GM19395 (cell line): ENCODE measurements around the gene HDGF.

Source experiments
- ATAC-seq: cut with Tn5 transposase; IDR thresholded peaks from one replicate; pipeline ENCODE4 v1.9.1; 2021; ENCODE audit warnings: mild to moderate bottlenecking, moderate library complexity; ENCODE audit not compliant: unreplicated experiment

HDGF gene

GRCh38 chr1:156747742-156748669 lies 3.5 kb downstream of the HDGF start:
- no peak for ATAC-seq

GRCh38 chr1:156746728-156747631 lies 4.5 kb downstream of the HDGF start:
- ATAC-seq = no peak

GRCh38 chr1:156746406-156746727 lies 5.1 kb downstream of the HDGF start:
- ATAC-seq = no peak

- no peak for ATAC-seq
Measured at GRCh38 chr1:156745881-156746280, 5.6 kb downstream of the HDGF start.

DNA sequence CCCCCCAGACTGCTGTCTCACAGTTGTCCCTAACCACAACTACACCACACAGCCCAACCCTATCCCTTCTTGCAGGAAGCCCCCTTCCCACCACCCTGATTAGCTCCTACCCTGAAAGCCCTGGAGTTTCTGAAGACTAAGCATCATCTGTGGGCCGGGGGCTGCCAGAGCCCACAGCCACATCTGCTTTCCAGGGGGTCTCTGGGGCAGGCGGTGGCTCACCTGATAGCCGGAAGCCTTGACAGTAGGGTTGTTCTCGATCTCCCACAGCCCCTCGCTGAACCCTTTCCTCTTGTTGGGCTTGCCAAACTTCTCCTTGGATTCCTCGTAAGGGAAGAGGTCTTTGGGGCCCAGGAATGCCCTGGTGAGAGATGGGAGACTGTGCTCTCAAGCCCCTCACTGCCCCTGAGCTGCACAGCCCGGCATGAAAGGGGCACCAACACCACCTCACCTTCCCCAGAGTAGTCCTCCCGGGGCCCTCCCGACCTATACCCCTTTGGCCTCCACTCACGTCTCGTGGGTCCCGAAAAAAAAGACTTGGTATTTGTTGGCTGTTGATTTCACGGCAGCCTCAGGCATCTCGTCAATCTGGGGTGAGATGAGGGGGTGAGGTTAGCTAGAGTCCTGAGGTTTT lies 6.6 kb downstream of the HDGF start:
- ATAC-seq = no peak

DNA sequence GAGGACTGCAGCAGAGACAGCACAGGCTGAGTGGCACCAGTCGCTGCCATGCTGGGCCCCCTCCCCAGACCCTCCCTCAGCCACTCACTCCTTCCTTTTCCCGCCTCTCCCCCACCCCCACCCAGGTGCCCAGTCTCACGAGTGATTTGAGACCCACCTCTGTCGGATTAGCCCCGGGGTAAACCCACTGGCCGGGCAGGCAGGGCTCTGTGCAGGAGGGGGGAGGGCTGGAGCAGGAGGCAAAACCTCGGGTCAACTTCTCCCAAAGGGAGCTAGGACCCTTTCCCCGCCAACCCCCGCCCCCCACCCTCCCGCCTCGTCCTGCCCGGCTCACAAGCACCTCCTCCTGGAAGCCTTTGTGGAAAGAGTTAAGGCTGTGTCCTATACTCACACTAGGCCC lies 7.1 kb downstream of the HDGF start:
- ATAC-seq = no peak

GRCh38 chr1:156743367-156744302 lies 7.8 kb downstream of the HDGF start:
- no peak for ATAC-seq

DNA sequence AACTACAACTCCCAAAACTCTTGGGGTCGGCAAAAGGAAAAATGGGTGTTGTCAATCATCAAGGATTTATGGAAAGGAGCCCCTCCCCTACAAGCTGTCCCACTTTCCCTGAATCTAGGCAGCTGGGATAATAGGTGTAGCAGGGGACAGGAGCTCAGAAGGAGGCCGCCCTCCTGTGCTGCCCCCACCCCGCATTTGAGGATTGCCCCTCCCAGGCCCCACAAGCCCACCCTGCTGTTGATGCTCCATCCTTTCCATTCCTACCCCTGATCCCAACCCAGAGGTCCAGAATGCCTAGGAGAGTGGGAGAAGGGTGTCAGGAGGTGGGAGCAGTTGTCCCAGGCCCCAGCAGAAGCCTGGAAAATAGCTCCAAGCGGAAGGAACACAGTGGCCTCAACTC lies 8.7 kb downstream of the HDGF start:
- ATAC-seq = no peak

DNA sequence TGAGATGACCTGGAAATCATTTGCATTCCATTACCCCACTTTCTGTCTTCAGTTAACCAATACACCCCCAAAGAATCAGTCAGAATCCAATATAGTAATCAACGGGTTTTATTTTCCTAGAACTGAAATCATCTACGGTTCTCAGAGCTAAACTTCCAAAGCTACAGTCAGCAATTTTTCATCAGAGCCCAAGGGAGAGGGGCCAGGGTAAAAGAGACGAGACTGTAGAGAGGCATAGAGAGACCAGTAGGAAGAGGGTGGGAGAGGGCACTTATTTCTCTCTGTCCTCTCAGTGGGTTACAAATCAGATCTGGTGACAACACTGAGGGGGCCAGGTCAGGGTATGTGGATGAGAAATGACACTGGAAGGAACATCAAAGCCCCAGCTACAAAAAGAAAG lies 9.5 kb downstream of the HDGF start:
- no peak for ATAC-seq

DNA sequence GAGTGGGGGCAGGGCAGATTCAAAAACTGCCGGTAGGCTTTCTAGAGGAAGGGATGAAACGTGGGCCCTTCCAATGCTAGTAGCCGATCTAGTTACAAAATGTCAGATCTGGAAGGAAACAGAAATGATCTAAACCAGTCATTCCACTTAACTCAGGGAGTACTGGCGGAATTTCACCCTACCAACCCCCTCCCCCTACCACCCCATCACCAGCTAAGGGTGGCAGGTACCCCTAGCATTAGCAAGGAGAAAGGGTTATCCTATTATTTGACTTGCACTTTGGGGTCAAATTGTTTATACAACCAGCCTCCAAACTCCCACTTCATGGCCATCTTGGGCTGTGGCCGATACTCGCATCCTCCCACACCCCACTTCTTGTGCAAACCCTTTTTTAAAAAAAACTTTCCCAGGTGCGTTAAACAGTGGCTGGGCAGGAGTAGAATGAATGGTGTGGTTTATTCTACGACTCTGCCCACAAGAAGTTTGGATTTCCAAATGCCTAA lies 9.9 kb downstream of the HDGF start:
- no peak for ATAC-seq

DNA sequence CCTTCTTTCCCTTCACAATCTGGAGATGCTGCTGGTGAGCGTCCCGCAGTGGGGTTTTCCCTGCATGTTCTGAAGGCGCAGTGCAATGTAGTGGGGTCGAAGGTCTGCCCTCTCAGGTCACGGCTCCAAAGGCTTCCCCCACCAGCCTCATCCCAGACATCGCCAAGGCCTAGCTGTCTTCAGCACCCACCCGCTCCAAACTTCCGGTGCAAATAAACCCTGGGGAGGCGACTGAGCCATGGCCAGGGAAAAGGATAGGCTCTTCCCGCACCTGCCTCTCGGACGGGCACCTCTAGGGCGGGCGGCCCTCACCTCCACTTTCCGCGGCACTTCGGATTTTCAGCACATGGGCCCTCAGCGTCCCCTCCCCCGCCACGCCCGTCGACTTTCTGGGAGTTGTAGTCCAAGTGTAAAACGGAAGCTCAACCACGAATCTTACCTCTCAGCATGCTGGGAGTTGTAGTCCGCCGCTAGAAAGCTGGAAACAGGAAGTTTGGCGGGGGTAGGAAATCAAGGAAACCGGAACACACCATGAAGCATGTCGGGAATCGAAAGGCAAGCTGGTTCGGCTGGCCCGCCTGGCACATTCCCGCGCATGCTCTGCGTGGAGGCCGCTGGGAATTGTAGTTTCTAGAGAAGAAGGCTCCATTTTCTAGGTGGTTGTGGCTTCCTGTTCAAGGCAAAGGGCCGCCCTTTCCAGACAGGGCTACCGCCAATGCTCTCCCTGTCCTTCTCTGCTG lies 10.6 kb downstream of the HDGF start, which contains the start of gene MRPL24:
TSS of gene MRPL24 (minus strand) at position 348 of the 740 bp plus-strand sequence. CDS start 2,384 bp downstream, outside the sequence.
- ATAC-seq = peak; percentile 87

DNA sequence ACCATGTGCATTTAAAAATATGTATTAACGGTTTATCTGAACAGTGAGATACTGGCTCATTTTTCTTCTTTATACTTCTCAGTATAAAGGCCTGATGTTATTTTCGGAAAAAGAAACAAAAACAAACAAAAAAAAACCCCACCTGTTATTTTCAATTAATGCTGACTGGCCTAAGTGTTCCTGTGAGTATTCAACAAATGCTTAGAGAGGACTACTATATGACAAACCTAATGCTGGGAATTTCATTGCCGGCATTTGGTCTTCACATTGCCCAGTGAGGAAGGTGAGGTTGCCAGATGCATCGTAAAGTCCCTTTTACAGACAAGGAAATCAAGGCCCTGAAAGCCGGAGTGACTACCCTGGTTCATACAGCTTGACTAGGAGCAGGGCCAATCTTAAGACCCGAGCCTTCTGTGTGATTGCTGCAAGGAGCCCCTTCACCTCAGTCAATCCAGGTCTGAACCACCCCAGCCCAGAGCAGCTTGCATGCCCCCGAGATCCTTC lies 11.2 kb downstream of the HDGF start:
- ATAC-seq = peak; percentile 9

GRCh38 chr1:156738916-156739315 lies 12.6 kb downstream of the HDGF start:
- ATAC-seq = no peak

DNA sequence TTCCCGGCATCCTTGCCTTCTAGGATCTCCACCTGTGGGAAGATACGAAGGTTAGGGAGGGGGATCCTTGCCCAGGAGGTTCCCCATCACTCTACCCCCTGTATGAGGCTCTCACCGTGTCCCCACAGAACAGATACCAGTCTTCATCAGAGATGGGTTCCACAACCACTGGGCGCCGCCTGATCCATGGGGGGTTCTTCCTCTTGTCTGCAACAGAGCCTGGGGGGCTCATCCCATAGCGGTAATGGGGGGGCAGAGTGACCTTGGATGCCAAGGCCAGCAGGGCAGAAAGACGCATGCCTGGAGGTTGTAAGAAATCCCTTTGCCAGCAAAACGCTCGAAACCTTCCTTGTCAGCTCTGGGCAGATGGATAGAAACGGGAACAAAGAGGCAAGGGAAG lies 13.1 kb downstream of the HDGF start:
- no peak for ATAC-seq

DNA sequence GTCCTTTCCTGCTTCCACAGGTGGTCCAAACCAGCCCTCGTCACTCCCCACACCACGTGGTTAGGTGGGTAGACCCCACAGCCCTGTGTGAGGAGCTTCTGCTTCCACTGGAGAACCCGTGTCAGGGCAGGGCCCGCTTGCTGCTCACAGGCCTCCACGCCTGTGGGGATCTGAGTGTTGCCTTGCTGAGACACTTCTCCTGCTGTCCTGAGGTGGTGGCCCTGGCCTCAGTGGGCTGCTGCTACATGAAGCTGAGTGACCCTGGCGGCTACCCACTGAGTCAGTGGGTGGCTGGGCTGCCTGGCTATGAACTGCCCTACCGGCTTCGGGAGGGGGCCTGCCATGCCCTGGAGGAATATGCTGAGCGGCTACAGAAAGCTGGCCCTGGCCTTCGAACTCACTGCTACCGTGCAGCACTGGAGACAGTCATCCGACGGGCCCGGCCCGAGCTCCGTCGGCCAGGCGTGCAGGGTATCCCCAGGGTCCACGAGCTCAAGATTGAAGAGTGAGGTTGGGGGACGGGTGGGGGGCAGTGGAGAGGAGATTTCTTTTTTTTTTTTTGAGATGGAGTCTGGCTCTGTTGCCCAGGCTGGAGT lies 17.4 kb downstream of the HDGF start:
- ATAC-seq = no peak

- peak; percentile 89 for ATAC-seq
Measured at GRCh38 chr1:156728599-156729462, 22.6 kb downstream of the HDGF start, which contains the start of gene ISG20L2. ISG20L2 (minus strand) TSS chr1:156728766; CDS start chr1:156727652, 1,114 bp downstream.

- peak; percentile 67 for ATAC-seq
Measured at GRCh38 chr1:156727926-156728598, 23.4 kb downstream of the HDGF start, which contains the start of gene METTL25B. METTL25B (plus strand) TSS chr1:156728469; CDS start chr1:156729105, 636 bp downstream.
